Fibroblast of the aortic adventitia (primary cell): Measurements from ENCODE around the gene NLRC3. TPM values are rescaled to one million over a fixed set of nuclear protein-coding genes. Genes with fewer than 3 reads are reported as not detected.

Experiments used
- DNase-seq: peaks from one replicate; pipeline ENCODE4 v3.0.0-alpha.2; 2010; ENCODE audit warnings: low read depth
- H3K4me3 ChIP-seq: 2 replicates; pipeline ENCODE4 v1.5.1; 2011; ENCODE audit warnings: low read depth, mild to moderate bottlenecking, control low read depth, low read length, moderate library complexity
- CTCF ChIP-seq: IDR thresholded peaks from 2 replicates; pipeline ENCODE4 v1.5.1; 2011; ENCODE audit warnings: mild to moderate bottlenecking, low read length, control low read depth, inconsistent platforms; ENCODE audit not compliant: insufficient read depth
- total RNA-seq: library from RNA; depleted of rRNA; stranded (reverse); fragments of >200 nt; gene quantifications from 2 replicates; pipeline ENCODE4 v1.2.3, GENCODE V29; 2012; ENCODE audit warnings: low replicate concordance

Gene NLRC3
- total RNA-seq, 1 donor, result not detected

DNA sequence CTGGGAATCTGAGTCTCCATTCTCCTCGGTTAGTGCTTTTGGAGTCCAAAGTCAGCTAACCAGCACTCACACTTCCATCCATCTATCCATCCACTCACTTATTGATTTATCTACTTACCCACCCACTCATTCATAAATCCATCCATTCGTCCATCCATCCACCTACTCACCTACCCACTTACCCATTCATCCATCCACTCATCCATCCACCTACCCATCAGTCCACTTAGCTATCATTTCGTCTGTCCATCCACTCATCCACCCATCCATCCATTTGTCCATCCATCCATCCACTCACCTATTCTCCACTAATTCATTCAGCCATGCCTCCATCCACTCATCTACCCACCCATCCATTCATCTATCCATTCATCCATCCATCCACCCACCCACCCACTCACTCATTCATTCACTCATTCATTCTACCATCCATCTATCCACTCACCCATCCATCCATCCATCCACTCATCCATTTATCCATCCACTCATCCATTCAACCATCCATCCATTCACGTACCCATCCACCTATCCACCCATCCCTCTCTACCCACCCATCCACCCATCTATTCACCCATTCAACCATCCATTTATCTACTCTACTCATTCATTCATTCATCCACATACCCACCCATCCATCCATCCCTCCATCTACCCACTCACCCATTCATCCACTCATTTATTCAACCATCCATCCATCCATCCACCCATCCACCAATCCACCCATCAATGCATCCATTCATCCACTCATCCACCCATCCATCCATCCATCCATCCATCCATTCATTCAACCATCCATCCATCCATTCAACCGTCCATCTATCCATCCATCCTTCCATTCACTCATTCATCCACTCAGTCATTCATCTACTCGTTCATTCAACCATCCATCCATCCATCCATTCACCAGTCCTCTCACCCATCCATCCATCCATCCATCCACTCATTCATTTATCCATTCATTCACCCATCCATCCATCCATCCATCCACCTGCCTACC, 26.1 kb downstream of the NLRC3 start:
- no peak overlapping the region for H3K4me3 ChIP-seq
- TF ChIP-seq CTCF, result no peak

GRCh38 chr16:3549906-3550305, 27.3 kb downstream of the NLRC3 start:
- no peak for DNase-seq
- no peak for TF ChIP-seq CTCF
- H3K4me3 ChIP-seq, result no peak overlapping the region

More for the DNA sequence above, 26.1 kb downstream of the NLRC3 start:
- no peak for DNase-seq

DNA sequence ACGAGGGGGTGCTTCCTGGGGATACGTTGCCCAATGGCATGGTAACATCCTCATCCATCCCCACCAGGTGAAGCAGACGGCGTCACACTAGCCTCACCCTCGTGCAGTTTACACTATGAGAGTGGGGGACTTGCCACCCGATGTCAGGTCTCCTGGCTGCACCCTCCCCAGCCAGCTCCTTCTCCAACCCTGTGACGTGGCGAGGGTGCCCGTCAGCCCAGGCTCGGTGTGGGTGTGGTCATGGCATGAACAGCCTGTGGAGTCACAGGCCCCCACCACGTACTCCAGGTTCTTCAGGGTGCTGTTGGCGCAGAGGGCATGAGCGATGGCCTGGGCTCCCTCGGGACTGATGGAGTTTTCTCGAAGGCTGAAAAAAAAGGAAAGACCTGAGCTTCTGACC, 28.3 kb downstream of the NLRC3 start:
- no peak overlapping the region for H3K4me3 ChIP-seq
- TF ChIP-seq CTCF, result no peak
- DNase-seq, result no peak

GRCh38 chr16:3548445-3548844, 28.8 kb downstream of the NLRC3 start:
- H3K4me3 ChIP-seq, result no peak overlapping the region
- no peak for DNase-seq
- TF ChIP-seq CTCF, result no peak

GRCh38 chr16:3546986-3547682, 30.1 kb downstream of the NLRC3 start:
- TF ChIP-seq CTCF, result no peak
- DNase-seq, result no peak
- no peak overlapping the region for H3K4me3 ChIP-seq

GRCh38 chr16:3542601-3543373, 34.4 kb downstream of the NLRC3 start:
- DNase-seq, result no peak
- H3K4me3 ChIP-seq, result no peak overlapping the region
- TF ChIP-seq CTCF, result no peak
